CD14-positive monocyte (primary cell): ENCODE results near the gene MOK. TPM values are rescaled to one million over a fixed set of nuclear protein-coding genes. Genes with fewer than 3 reads are reported as not detected.

ENCODE experiments used
- DNase-seq, 3 donors: peaks; one replicate each; pipeline ENCODE4 v3.0.0-alpha.2; 2011 to 2022
- H2AFZ ChIP-seq: 2 replicates; pipeline ENCODE4 v1.6.0; 2012; ENCODE audit warnings: mild to moderate bottlenecking, low read depth, low read length, inconsistent platforms; ENCODE audit not compliant: insufficient read depth, poor library complexity, severe bottlenecking
- H3K27ac ChIP-seq, 2 donors: 1 replicate in 1 of 2; 2 replicates in 1 of 2; pipeline ENCODE4 v1.5.1; 2012 to 2013; ENCODE audit warnings: low read length in 2 of 2, control low read depth in 1 of 2, inconsistent platforms in 1 of 2, low read depth in 1 of 2, mild to moderate bottlenecking in 1 of 2
- H3K27me3 ChIP-seq, 2 donors: one replicate each; pipeline versions ENCODE4 v1.6.0 to v1.6.1; 2011 to 2013; ENCODE audit warnings: low read length in 2 of 2; ENCODE audit not compliant: control insufficient read depth in 2 of 2, insufficient read depth in 2 of 2
- H3K36me3 ChIP-seq, 2 donors: replicated peaks in 1 of 2; 1 replicate in 1 of 2; 2 replicates in 1 of 2; pipeline versions ENCODE4 v1.5.1 to v1.6.1; 2012 to 2013; ENCODE audit warnings: low read length in 2 of 2, control low read depth in 1 of 2, inconsistent platforms in 1 of 2, mild to moderate bottlenecking in 1 of 2; ENCODE audit not compliant: insufficient read depth in 2 of 2, control insufficient read depth in 1 of 2
- H3K4me1 ChIP-seq, 2 donors: 1 replicate in 1 of 2; 2 replicates in 1 of 2; pipeline versions ENCODE4 v1.5.1 to v1.6.1; 2012 to 2013; ENCODE audit warnings: low read length in 2 of 2, control low read depth in 1 of 2, inconsistent platforms in 1 of 2, mild to moderate bottlenecking in 1 of 2, moderate library complexity in 1 of 2; ENCODE audit not compliant: insufficient read depth in 2 of 2, control insufficient read depth in 1 of 2
- H3K4me2 ChIP-seq: replicated peaks from 2 replicates; pipeline ENCODE3; 2012; ENCODE audit warnings: low read length, moderate library complexity, mild to moderate bottlenecking; ENCODE audit not compliant: poor library complexity, severe bottlenecking; ENCODE audit errors: extremely low read depth
- H3K4me3 ChIP-seq, 3 experiments: fragments of 200-600 bp in 1 of 3; sonication (generic) in 1 of 3; replicated peaks in 1 of 3; 1 replicate in 2 of 3; 2 replicates in 1 of 3; pipeline ENCODE4 v1.5.1; 2011 to 2013; ENCODE audit warnings: low read length in 3 of 3, mild to moderate bottlenecking in 3 of 3, control low read depth in 2 of 3, low read depth in 2 of 3, inconsistent platforms in 1 of 3, moderate library complexity in 1 of 3
- H3K79me2 ChIP-seq: 2 replicates; pipeline ENCODE4 v1.6.0; 2012; ENCODE audit warnings: mild to moderate bottlenecking, control low read depth, inconsistent platforms, low read length, moderate library complexity; ENCODE audit not compliant: insufficient read depth
- H3K9ac ChIP-seq: 2 replicates; pipeline ENCODE4 v1.6.0; 2017; ENCODE audit warnings: low read length, mild to moderate bottlenecking; ENCODE audit not compliant: insufficient read depth, poor library complexity, severe bottlenecking
- H3K9me3 ChIP-seq, 2 donors: replicated peaks in 1 of 2; 1 replicate in 1 of 2; 2 replicates in 1 of 2; pipeline versions ENCODE4 v1.5.1 to v1.6.1; 2012 to 2013; ENCODE audit warnings: low read length in 2 of 2, control low read depth in 1 of 2; ENCODE audit not compliant: control insufficient read depth in 1 of 2, insufficient read depth in 1 of 2
- H4K20me1 ChIP-seq: 2 replicates; pipeline ENCODE4 v1.6.0; 2012; ENCODE audit warnings: mild to moderate bottlenecking, low read length, control low read depth, moderate library complexity; ENCODE audit not compliant: insufficient read depth
- H3K27ac Mint-ChIP-seq, 7 donors: one replicate each; pipeline ENCODE4 v1.8.0; 2020; ENCODE audit warnings: mild to moderate bottlenecking in 7 of 7, mixed read lengths in 7 of 7, moderate library complexity in 6 of 7, inconsistent platforms in 2 of 7
- H3K27me3 Mint-ChIP-seq, 3 donors: one replicate each; pipeline ENCODE4 v1.8.0; 2021 to 2022; ENCODE audit warnings: low read depth in 3 of 3, mild to moderate bottlenecking in 3 of 3, mixed read lengths in 3 of 3, moderate library complexity in 3 of 3, inconsistent platforms in 1 of 3
- H3K36me3 Mint-ChIP-seq, 2 donors: one replicate each; pipeline ENCODE4 v1.8.0; 2020; ENCODE audit warnings: mixed read lengths in 2 of 2, inconsistent platforms in 1 of 2, mild to moderate bottlenecking in 1 of 2
- H3K4me1 Mint-ChIP-seq: one replicate; pipeline ENCODE4 v1.8.0; 2020; ENCODE audit warnings: mild to moderate bottlenecking, mixed read lengths
- H3K4me3 Mint-ChIP-seq, 2 donors: one replicate each; pipeline ENCODE4 v1.8.0; 2020; ENCODE audit warnings: mild to moderate bottlenecking in 2 of 2, mixed read lengths in 2 of 2, moderate library complexity in 1 of 2
- H3K9me3 Mint-ChIP-seq, 7 donors: one replicate each; pipeline ENCODE4 v1.8.0; 2020 to 2022; ENCODE audit warnings: mixed read lengths in 7 of 7, mild to moderate bottlenecking in 6 of 7, moderate library complexity in 6 of 7, inconsistent platforms in 2 of 7
- CTCF ChIP-seq: fragments of 200-600 bp; IDR thresholded peaks from one replicate; pipeline ENCODE4 v1.8.0; 2022; ENCODE audit warnings: antibody characterized with exemption, mild to moderate bottlenecking
- WGBS: methylation state at CpG from one replicate; pipeline ENCODE4 v1.1.5; 2013; ENCODE audit warnings: missing lambda C conversion rate; ENCODE audit not compliant: insufficient coverage; 5-methylcytosine and 5-hydroxymethylcytosine counted together
- intact Hi-C, 2 donors: fragments of 100-400 bp; cut with micrococcal nuclease; formaldehyde crosslinking; loops; one replicate each; pipeline versions ENCODE4 v1.15.0 to v1.15.1; 2023
- polyA plus RNA-seq, 3 donors: library from polyadenylated mRNA; depleted of rRNA in 1 of 3; unstranded in 2 of 3; stranded (reverse) in 1 of 3; fragments of 300-500 nt in 2 of 3; fragments of >200 nt in 1 of 3; fragmentation: Illumina TruSeq in 2 of 3; gene quantifications; 1 replicate in 2 of 3; 2 replicates in 1 of 3; pipeline ENCODE4 v1.2.3, GENCODE V29; 2012 to 2021

Gene MOK
- polyA plus RNA-seq, 3 donors = 0.67 to 3.4 (median 1.8) TPM

DNA sequence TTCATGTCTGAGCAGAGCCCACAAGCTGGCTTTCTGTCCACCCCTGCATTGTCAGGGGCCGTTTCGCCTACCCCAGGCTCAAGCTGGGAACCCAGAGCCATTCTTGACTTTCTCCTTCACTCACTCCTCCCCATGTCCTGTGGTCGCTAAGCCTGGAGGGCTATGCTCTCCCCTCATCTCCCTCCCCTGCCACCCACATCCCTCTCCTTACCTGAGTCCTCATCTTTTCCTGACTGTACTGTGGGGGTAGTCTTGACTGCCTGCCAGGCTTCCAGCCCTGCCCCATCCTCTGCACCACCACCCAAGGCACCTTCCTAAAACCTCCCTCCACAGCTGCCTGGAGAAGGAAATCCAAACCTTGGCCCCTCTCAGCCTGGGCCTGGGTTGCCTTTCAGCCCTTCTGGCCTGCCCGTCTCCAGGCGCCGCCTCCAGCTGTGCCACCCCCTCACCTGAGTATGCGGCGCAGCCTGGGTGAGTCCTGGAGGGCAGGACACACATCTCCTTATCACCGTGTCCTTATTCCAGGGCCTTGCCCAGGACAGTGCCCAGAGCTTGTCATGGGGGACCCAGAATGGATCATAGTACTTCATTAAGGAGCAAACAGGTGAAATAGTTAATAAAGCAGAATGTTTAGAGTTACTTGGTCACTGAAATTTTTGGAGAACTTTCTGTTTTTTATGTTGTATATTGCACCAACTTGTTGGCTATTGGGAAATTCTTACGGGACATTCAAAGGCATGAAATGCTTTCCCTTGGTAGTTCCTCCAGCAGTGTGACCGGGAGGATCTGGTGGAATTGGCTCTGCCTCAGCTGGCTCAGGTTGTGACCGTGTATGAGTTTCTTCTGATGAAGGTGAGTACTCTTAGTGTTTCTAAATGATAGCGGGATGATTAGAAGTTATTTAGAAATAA is 29.1 kb upstream of the MOK start:
- H2AFZ ChIP-seq = no peak overlapping the region
- peaks cover 9 to 40% of the 10 kb centered on the region in 2 donors for H3K36me3 ChIP-seq
- DNase-seq = no peak
- Mint-ChIP-seq H3K4me1 (peaks cover 12% of the 10 kb centered on the region), H3K27me3 (peaks cover 0 to 2% (median 1%) of the 10 kb centered on the region in 3 donors), H3K9me3 (peaks cover 0 to 3% (median 0%) of the 10 kb centered on the region in 7 donors), H3K36me3 (peaks cover 46 to 65% of the 10 kb centered on the region in 2 donors), H3K27ac (peak overlapping the region in 5 of 7 donors; percentile 3 to 80 (median 38)), H3K4me3 (no peak overlapping the region)
- H3K27me3 ChIP-seq = no peaks in the 10 kb centered on the region
- peak overlapping the region in 1 of 2 donors; percentile 41 for H3K27ac ChIP-seq
- no peaks in the 10 kb centered on the region for H3K4me1 ChIP-seq
- WGBS = 83% methylated on average over 3 of the region's 13 CpGs
- H3K4me2 ChIP-seq = no peak overlapping the region
- no peak overlapping the region for H3K9ac ChIP-seq
- intact Hi-C loops = no loop called here
- TF ChIP-seq CTCF = no peak
- no peaks in the 10 kb centered on the region for H4K20me1 ChIP-seq
- no peak overlapping the region for H3K4me3 ChIP-seq
- no peaks in the 10 kb centered on the region for H3K79me2 ChIP-seq
- no peaks in the 10 kb centered on the region for H3K9me3 ChIP-seq

- Histone ChIP-seq H3K9ac (no peak overlapping the region), H3K79me2 (no peaks in the 10 kb centered on the region), H3K4me2 (no peak overlapping the region), H3K9me3 (no peaks in the 10 kb centered on the region), H2AFZ (no peak overlapping the region), H4K20me1 (no peaks in the 10 kb centered on the region), H3K4me3 (no peak overlapping the region), H3K27me3 (no peaks in the 10 kb centered on the region), H3K36me3 (peaks cover 4 to 34% of the 10 kb centered on the region in 2 donors), H3K4me1 (no peaks in the 10 kb centered on the region), H3K27ac (peak overlapping the region in 1 of 2 donors; percentile 41)
- Mint-ChIP-seq H3K27ac (peak overlapping the region in 5 of 7 donors; percentile 3 to 80 (median 19)), H3K9me3 (peaks cover 0 to 3% (median 0%) of the 10 kb centered on the region in 7 donors), H3K4me1 (peaks cover 12% of the 10 kb centered on the region), H3K4me3 (no peak overlapping the region), H3K36me3 (peaks cover 40 to 59% of the 10 kb centered on the region in 2 donors), H3K27me3 (peaks cover 0 to 2% (median 1%) of the 10 kb centered on the region in 3 donors)
- intact Hi-C loops = no loop called here
- no peak for TF ChIP-seq CTCF
- 83% methylated on average over 7 of the region's 7 CpGs for WGBS
- DNase-seq = no peak
Observed at GRCh38 chr14:102333390-102333789, 28.4 kb upstream of the MOK start.
